Subcutaneous adipose tissue (tissue), 4 donors: ENCODE data around the gene CMTM8. TPM values are rescaled to one million over a fixed set of nuclear protein-coding genes. Genes with fewer than 3 reads are reported as not detected.

Source experiments
- CTCF ChIP-seq: fragments of 450-650 bp; IDR thresholded peaks from one replicate; pipeline ENCODE4 v1.5.1; 2016; ENCODE audit warnings: low read depth, mild to moderate bottlenecking, control low read depth, antibody characterized with exemption, moderate library complexity
- total RNA-seq, 4 donors: library from RNA; depleted of rRNA; stranded (reverse); fragments of >200 nt; gene quantifications; one replicate each; pipeline ENCODE4 v1.1.0, GENCODE V29; 2016

CMTM8 gene
- total RNA-seq, 4 donors from 2014 or later, result 1.9 to 10.5 (median 4.8) TPM

GRCh38 chr3:32236377-32236776 lies 2.1 kb upstream of the CMTM8 start:
- no peak for TF ChIP-seq CTCF

- no peak for TF ChIP-seq CTCF
Observed at GRCh38 chr3:32237670-32238452, 619 bp upstream of the CMTM8 start.

GRCh38 chr3:32239307-32240158 lies 1.1 kb downstream of the CMTM8 start:
- TF ChIP-seq CTCF, result no peak

DNA sequence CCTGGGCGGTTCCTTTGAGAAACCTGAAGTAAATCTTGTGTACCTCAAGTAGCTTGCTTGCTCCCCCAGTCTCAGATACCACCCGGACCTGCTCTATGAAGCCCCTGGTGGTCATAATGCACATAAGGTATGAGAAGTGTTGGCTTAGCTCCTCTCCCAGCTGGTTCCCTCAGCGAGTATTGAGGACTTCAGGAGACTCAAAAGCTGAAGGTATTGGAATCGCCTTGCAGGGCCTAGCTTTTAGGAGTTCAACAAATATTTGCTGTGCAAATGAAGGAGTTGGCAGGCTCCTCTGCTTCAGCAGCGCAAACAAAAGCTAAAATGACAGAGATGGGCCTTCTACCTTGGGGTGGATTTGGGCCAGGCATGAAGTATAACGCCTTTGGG lies 1.7 kb downstream of the CMTM8 start:
- no peak for TF ChIP-seq CTCF

DNA sequence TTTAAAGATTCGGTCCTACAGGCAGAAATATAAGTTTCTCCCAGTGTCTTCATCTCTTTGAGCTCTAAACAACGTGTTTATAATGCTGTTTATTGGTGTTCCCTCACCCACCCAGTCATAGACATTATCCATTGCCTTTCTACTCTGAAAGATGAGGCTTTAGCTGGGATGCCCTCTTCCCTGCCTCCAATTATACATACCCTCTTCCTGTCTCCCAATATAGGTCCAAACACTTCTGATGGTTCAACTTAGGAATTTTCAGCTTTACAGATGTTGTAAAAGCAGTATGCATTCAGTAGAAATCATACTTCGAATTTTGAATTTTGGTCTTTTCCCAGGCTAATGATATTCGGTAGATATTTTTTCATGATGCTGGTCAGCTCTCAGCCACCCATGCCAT lies 2.6 kb downstream of the CMTM8 start:
- TF ChIP-seq CTCF, result no peak

DNA sequence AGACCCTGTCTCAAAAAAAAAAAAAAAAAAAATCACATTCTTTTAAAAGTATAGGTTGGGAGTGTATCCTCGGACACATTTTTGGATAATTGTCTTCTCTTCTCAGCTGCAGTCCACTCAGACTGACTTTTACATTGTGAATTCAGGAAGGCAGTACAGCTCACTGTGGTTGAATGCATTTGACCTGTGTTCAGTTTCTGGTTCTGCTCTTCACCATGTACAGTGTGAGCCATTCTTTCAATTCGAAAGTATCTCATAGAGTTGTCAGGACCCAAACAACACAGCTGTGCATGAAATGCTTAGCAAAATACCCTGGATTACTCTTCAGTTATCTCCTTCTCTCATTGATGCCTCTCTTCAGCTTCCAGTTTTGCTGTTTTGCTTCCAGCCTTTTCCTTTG lies 5.0 kb downstream of the CMTM8 start:
- no peak for TF ChIP-seq CTCF

GRCh38 chr3:32245200-32245599 lies 6.7 kb downstream of the CMTM8 start:
- TF ChIP-seq CTCF, result no peak
